HK-2 (cell line): Measurements from ENCODE around the gene CACTIN.

ENCODE experiments used
- DNase-seq: peaks from one replicate; pipeline ENCODE4 v3.0.0-alpha.2; 2018; ENCODE audit not compliant: unreplicated experiment

The CACTIN gene

GRCh38 chr19:3609779-3610719 is 16.5 kb downstream of the CACTIN start:
- no peak for DNase-seq

GRCh38 chr19:3608750-3609322 is 17.8 kb downstream of the CACTIN start:
- no peak for DNase-seq

GRCh38 chr19:3608079-3608641 is 18.4 kb downstream of the CACTIN start:
- DNase-seq: no peak

DNA sequence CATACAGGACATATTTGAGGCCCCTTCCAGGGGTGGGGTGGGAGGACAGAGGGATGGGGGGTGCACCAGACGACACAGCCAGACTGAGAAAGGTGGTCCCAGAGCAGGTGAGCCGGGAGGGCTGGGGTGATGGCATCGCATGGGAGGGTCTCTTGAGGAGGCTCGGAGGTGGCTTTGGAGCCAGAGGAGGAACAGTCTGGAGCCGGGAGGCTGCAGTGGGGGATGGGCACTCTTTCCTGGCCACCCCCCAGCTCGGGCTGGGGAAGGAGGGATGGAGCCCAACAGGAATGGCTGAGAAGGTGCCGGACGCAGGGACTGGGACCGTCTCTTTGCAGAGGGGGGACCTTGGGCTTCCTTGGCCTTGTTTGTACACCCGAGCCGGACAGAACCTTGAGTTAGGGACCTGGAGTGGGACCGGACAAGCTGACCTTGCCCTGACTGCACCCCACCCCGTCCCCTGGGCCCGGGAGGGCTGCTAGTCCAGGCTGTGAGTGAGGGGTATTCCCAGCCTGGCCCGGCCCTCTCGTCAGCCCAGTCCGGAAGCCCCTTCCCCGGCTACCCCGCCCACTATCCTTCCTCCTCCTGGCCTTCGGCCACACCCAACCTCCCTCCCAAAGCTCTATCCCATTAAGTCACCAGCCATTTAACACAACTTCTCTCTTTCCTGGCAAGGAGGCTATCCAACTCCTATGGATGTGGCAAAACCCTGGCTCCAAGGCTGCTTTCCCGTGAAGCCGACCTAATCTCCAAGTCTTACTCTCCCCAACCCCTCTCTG is 19.1 kb downstream of the CACTIN start:
- no peak for DNase-seq

- peak; percentile 81 for DNase-seq
Measured at GRCh38 chr19:3606690-3607289, 19.8 kb downstream of the CACTIN start, which contains the start of gene TBXA2R. Gene TBXA2R, minus strand, starts transcription at chr19:3606875. Its CDS starts 6,241 bp downstream, at chr19:3600634.

DNA sequence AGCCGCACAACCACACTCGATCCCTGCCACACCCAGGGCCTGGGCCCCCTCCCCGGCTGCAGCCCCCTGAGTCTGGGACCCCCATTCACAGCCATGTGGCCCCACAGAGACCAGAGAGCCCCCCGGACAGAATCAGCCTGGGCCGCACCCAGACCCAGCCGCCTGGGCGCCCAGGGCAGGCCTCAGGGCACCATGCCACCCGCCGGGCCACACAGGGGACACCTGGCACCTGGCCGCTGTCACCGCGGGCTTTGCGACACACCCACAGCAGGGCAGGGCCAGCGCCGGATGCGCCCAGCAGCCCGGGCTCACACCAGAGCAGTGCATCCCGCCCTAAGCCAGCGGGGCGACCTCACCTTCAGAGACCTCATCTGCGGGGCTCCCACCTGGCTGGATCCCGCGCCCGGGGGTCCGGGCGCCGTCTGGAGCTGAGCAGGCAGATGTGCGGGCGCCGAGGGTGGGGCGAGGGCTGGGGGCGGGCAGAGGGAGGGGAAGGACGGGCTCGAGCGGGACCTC is 20.4 kb downstream of the CACTIN start:
- peak; percentile 46 for DNase-seq

DNA sequence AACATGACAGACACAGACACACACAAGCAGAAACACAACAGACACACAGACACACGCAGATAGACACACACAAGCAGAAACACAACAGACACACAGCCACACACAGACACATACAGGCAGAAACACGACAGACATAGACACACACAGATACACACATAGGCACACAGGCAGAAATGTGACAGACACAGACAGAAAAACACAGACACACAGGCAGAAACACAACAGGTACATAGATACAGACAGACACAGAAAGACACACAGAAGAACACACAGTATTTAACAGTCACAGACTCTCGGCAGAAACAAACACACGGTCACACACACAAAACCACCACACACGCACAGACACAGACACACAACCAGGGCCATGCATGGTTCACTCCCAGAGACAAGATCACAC is 20.8 kb downstream of the CACTIN start:
- no peak for DNase-seq

DNA sequence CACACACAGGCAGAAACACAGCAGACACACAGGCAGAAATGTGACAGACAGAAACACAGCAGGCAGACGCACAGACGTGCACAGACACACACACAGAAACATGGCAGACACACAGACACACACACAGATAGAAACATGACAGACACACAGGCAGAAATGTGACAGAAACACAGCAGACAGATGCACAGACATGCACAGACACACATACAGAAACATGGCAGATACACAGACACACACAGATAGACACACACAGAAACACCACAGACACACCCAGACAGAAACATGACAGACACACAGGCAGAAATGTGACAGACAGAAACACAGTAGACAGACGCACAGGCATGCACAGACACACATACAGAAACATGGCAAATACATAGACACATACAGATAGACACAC is 21.2 kb downstream of the CACTIN start:
- DNase-seq: no peak

GRCh38 chr19:3604987-3605343 is 21.6 kb downstream of the CACTIN start:
- DNase-seq: no peak

GRCh38 chr19:3604227-3604986 is 22.2 kb downstream of the CACTIN start:
- DNase-seq: no peak

DNA sequence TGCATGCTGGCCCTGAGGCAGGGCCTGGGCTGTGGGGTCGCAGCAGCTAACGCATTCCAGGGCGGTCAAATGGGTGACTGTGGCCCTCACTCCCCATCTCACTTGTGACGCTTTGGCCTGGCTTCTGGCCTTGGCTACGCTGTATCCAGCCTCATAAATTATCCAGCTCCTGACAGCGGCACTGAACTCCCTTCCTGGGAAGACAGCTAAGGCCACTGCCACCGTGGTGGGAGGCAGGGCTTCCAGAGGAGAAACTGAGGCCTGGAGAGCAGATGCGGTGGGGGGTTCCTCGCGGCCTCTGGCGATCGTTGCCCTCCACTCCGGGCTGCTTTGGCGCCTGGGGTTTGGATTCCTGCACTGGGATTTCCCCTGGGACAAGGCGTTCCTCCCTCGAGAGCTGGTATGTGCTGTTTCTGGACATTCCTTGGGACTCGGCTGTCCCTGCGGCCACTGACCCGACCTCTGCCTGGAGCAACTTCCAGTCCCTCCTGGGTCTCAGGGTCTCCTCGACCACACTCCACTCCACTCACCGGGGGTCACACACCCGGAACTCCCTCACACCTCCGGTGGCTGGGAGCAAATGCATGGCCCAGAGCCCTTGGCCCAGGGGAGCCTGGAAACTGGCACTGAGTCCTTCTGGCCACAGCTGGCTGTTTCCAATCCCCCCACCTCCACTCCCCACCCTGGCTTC is 23.3 kb downstream of the CACTIN start:
- DNase-seq: peak; percentile 27

DNA sequence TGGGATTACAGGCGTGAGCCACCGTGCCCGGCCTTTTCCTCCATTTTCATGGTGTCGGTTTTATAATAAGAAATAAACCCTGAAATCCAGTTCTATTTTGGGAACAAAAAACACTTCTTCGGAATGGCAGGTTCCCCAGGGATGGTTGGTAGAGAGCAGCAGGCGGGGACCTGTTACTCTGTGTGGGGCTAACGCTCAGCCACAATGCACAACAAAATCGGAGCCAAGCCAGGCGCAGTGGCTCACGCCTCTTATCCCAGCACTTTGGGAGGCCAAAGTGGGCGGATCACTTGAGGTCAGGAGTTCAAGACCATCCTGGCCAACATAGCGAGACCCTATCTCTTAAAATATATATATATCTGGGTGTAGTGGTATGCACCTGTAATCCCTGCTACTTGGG is 25.6 kb downstream of the CACTIN start:
- DNase-seq: no peak

DNA sequence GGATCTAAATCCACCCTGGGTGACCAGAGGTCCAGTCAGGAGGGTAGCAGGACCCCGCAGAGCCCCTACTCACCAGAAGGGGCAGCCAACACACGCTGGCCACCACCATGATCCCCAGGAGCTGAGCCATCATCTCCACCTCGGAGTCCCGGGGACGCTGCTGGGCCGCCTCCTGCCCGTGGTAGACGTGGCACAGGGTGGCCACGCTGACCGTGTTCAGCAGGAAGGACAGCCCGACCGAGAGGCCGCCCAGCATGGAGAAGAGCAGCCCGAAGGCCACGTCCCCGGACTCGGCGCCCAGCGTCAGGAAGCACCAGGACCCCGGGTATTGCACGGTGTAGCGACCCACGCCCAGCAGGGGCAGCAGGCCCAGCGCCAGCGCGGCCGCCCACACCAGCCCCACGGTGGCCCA is 26.8 kb downstream of the CACTIN start:
- DNase-seq: no peak

- no peak for DNase-seq
Measured at GRCh38 chr19:3595521-3596061, 31.0 kb downstream of the CACTIN start.

DNA sequence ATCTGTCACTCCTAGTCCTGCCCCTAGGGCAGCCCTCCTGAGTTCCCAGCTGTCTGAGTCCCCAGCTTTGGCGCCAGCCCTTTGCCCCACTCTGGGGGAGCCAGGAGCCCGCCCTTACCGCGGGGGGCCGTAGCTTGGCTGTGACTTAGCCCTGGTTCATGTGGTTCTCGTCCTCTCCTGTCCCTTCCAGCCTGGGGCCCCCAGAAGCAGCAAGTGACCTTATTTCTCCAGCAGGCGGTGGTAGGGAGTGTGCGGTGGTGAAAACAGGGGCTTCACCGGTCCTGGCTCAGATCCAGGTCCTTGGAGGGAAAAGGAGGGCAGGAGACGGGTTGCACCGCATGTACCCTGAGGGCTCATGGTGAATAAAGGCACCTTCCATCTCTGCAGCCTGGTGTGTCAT is 33.4 kb downstream of the CACTIN start:
- no peak for DNase-seq

- DNase-seq: no peak
Measured at GRCh38 chr19:3591876-3592613, 34.5 kb downstream of the CACTIN start.

GRCh38 chr19:3590991-3591659 is 35.5 kb downstream of the CACTIN start:
- DNase-seq: no peak

GRCh38 chr19:3589949-3590348 is 36.6 kb downstream of the CACTIN start:
- no peak for DNase-seq

DNA sequence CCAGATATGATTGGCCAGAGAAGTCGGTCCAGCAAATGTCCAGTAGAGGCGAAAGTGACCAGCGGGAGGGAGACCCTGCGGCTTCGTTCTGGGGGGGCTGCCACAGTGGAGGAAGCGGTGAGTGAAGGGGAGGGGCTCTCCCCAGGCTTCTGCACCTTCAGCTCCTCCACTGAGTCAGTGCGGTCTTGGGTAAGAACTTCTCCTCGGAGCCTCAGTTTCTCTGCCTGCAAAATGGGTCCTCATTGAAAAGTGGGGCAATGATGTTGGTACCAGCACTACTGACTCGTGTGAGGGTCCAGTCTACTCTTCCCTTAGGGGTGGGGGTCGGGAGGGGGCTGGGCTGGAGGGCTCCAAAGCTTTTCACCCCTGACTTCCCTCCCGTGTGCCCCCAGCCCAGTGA is 37.2 kb downstream of the CACTIN start:
- no peak for DNase-seq
